GM18507 (cell line): Measurements from ENCODE around the gene PARP16.
A peak's percentile ranks its signal among the peaks of the same experiment; 100 is the strongest.

Experiments
- DNase-seq: peaks from one replicate; pipeline ENCODE4 v3.0.0; 2011; ENCODE audit warnings: low read depth; ENCODE audit not compliant: insufficient read length; ENCODE audit errors: extremely low spot score
- FAIRE-seq: peaks from 2 replicates; lab custom pipeline; 2011; peaks lifted over from hg19 to GRCh38; lab: Jason Lieb, UNC

Gene PARP16

GRCh38 chr15:65286704-65287519 lies at the start of gene PARP16:
Gene PARP16, minus strand, starts transcription at chr15:65286883. Its CDS starts 457 bp downstream, at chr15:65286426.
- peak; percentile 74 for DNase-seq
- peak; percentile 88 for FAIRE-seq

- no peak for DNase-seq
- FAIRE-seq: no peak
These were observed 48.8 kb upstream of the PARP16 start for GRCh38 chr15:65335278-65336055.

- no peak for FAIRE-seq
- no peak for DNase-seq
These were observed 48.0 kb upstream of the PARP16 start for GRCh38 chr15:65334586-65335231.

- FAIRE-seq: no peak
- DNase-seq: no peak
These were observed 47.2 kb upstream of the PARP16 start for GRCh38 chr15:65333856-65334255.

GRCh38 chr15:65333148-65333820 lies 46.6 kb upstream of the PARP16 start:
- DNase-seq (no peak), FAIRE-seq (no peak)

- DNase-seq: no peak
- no peak for FAIRE-seq
These were observed 45.9 kb upstream of the PARP16 start for GRCh38 chr15:65332391-65333147.

GRCh38 chr15:65331811-65332210 lies 45.1 kb upstream of the PARP16 start:
- no peak for DNase-seq
- no peak for FAIRE-seq

GRCh38 chr15:65330934-65331645 lies 44.4 kb upstream of the PARP16 start:
- FAIRE-seq (no peak), DNase-seq (no peak)

GRCh38 chr15:65329984-65330735 lies 43.5 kb upstream of the PARP16 start:
- DNase-seq (no peak), FAIRE-seq (no peak)

- FAIRE-seq: no peak
- no peak for DNase-seq
These were observed 42.8 kb upstream of the PARP16 start for GRCh38 chr15:65329288-65329983.

GRCh38 chr15:65328506-65329287 lies 42.0 kb upstream of the PARP16 start:
- no peak for DNase-seq
- FAIRE-seq: no peak

GRCh38 chr15:65327651-65328393 lies 41.1 kb upstream of the PARP16 start:
- no peak for DNase-seq
- no peak for FAIRE-seq

- no peak for FAIRE-seq
These were observed 40.1 kb upstream of the PARP16 start for GRCh38 chr15:65326818-65327217.

GRCh38 chr15:65326117-65326526 lies 39.4 kb upstream of the PARP16 start:
- DNase-seq (no peak), FAIRE-seq (no peak)

More at GRCh38 chr15:65326818-65327217, 40.1 kb upstream of the PARP16 start:
- DNase-seq: no peak

GRCh38 chr15:65323071-65323511 lies 36.4 kb upstream of the PARP16 start:
- FAIRE-seq: no peak

More at GRCh38 chr15:65323071-65323511, 36.4 kb upstream of the PARP16 start:
- no peak for DNase-seq
